T follicular helper cell (primary cell): ENCODE results near the gene KPNB1.

Experiments
- DNase-seq: peaks from one replicate; pipeline ENCODE4 v3.0.0-alpha.2; 2020; ENCODE audit warnings: low read depth

The KPNB1 gene

DNA sequence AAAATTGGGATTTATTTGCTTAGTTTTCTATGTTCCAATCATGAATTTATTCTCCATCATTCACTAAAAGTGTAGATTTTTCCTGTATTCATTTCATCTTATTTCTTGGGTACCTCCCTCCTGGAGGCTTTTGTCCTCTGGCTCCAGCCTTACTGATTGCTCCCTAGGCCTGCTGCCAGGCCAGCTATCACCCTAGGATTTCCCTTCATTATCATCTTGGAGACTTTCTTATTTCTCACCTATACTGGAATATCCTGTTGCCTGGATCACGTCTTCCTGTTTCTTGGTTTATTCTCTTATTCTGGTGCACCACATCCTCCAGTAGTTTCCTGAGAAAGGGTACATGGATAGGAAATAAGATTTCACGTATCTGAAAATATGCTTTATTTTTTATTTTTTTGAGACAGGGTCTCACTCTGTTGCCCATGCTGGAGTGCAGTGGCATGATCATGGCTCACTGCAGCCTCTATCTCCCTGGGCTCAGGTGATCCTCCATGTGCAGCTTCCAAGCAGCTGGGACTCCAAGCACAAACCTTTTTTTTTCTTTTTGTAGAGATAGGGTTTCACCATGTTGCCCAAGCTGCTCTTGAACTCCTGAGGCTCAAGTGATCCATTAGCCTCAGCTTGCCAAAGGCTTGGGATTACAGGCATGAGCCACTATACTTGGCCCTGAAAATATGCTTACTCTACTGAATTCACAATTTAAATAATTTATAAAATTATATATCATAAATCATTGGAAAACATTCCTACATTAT lies 13.3 kb upstream of the KPNB1 start:
- DNase-seq, result no peak

DNA sequence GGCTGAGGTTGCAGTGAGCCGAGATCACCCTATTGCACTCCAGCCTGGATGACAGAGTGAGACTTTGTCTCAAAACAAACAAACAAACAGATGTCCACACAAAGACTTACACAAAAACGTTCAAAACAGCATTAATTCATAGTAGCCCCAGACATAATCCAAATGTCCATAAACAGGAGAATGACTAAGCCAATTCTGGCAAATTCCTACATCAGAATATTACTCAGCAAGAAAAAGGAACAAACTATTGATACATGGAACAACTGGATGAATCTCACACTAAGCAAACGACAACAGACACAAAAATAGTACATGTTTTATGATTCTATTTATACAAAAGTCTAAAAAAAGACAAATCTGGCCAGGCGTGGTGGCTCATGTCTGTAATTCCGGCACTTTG lies 10.8 kb upstream of the KPNB1 start:
- no peak for DNase-seq

DNA sequence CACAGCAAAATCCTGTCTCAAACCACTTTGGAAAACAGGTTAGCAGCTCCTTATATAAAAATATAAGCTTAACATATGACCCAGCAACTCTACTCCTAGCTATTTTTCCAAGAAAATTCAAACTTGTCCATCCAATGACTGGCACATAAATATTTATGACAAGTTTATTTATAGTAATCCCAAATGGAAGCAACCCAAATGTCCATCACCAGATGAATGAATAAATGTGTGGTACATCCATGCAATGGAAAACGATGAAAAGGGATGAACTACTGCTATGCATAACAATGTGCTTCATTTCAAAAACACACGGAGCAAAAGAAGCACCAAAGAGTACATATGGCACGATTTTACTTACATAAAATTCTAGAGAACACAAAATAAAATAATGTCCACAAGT lies 9.6 kb upstream of the KPNB1 start:
- no peak for DNase-seq

DNA sequence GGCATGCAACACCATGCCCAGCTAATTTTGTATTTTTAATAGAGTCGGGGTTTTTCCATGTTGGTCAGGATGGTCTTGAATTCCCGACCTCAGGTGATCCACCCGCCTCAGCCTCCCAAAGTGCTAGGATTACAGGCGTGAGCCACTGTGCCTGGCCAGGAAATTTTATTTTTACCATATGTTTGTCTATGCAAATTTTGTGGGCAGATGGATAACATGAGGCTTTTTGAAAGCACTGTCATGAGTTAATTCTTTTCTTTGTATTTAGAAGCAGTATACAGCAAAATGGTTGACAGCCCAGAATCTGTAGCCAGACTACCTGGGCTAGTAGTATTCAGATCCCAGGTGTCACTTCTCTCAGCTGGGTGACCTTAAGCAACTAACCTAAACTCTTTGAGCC lies 8.5 kb upstream of the KPNB1 start:
- no peak for DNase-seq

DNA sequence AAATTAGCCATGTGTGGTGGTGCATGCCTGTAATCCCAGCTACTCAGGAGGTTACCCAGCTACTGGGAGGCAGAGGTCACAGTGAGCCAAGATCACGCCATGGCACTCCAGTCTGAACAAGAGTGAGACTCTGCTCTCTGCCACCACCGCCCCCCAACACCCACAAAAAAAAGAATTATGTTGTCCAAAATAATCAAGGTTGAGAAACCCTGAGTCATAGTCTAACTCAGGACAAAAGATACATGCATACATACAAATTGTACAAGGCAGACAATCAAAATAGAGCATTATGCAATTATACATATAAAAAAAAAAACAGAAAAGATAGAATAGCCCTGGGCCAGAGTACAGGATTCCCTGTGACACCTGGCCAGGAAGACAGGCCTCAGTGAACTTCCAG lies 6.6 kb upstream of the KPNB1 start:
- no peak for DNase-seq

DNA sequence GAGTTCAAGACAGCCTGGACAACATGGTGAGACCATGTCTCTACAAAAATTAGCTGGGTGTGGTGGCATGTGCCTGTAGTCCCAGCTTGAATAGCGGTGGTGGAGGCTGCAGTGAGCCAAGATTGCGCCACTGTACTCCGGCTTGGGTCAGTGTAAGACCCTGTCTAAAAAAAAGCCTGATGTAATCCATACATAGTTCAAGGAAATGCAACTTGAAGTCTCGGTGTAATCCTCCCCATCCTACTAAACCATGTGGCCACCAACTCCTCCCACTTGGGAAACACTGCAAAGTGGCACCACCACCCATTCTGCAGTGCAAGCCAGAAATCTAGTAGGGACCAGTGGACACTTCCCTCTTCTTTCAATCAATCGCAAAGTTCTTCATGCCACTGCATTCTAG lies 5.4 kb upstream of the KPNB1 start:
- no peak for DNase-seq

DNA sequence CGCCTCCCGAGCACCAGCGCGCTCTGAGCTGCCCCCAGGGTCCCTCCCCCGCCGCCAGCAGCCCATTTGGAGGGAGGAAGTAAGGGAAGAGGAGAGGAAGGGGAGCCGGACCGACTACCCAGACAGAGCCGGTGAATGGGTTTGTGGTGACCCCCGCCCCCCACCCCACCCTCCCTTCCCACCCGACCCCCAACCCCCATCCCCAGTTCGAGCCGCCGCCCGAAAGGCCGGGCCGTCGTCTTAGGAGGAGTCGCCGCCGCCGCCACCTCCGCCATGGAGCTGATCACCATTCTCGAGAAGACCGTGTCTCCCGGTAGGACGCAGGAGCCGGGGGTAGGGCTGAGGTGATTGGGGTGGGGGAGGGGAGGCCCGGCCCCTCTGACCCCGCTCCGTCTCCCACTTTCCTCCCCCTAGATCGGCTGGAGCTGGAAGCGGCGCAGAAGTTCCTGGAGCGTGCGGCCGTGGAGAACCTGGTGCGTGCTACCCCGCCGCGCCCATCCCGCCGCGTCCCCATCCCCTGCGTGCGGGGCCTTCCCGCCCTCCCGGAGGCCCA lies 329 bp downstream of the KPNB1 start:
- DNase-seq, result peak; percentile 41

DNA sequence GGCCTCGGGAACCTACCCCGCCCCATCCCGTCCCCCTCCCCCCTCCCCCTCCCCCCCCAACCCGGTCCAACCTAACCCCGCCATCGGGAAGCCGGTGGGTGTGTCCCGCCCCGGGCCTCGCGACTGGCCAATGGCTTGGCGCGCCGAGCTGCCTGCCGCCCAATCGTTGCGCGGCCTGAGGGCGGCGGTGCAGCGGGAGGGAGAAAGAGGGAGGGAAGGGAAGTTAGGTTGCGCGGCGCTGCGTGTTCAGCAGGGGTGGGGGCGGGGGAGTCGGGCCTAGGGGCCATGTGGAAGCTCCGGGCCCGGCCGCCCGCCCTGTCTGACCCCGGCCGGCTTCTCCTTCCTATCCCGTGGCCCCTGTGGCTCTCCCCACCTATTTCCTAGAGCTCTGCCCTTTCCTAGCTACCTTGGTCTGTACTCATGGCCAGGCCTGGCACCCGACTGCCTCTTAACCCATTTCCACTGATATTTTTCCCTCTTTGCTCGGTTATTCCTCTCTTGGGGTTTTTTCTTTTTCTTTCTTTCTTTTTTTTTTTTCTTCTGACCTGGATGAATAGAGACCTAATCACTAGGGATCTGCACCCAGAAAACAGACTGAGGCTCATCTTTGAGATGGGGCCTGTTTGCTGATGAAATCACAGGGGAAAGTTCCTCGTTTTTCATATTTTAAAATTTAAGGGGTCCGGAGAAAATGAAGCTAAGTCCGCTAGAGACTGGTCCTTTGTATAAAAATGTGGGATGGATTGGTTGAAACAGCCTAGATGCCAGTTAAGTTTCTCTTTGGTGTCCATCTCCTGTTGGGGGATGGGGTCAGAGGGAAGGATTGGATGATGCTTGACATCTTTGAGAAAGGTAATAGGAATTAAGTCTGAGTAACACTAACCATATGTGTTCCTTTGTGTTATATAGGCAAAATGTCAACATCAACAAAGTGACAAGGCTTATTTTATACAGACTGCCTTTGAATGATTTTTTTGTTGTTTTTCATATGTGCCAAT lies 1.1 kb downstream of the KPNB1 start:
- DNase-seq, result peak; percentile 84

DNA sequence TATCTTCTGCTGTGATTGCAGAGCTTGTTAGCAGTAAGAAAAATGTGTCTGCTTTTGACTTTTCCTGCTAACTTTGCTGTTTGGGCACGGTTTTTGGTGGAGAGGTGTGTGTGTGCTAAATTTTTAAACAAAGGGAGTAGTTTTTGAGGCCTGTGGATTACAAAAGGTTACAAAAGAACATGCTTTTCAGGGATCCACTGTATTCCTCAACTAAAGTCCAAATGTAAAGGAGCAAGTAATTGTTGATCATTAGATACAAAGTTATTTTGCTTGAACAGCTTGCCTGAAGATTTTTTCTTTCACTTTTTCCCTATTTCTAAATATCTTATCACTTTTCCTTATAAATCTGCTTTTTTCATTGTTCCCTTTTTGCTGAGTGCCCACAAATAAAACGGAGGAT lies 2.0 kb downstream of the KPNB1 start:
- no peak for DNase-seq

DNA sequence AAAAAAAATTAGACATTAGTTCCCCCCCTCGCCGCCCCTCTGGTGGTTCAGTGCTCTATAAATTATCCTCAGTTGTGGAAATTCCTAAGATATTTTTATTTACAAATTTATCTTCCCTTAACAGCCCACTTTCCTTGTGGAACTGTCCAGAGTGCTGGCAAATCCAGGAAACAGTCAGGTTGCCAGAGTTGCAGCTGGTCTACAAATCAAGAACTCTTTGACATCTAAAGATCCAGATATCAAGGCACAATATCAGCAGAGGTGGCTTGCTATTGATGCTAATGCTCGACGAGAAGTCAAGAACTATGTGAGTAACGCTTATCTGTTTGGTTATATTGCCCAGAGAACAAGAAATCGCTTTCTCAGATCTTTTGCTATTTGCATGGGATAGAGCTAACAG lies 2.9 kb downstream of the KPNB1 start:
- DNase-seq, result no peak

DNA sequence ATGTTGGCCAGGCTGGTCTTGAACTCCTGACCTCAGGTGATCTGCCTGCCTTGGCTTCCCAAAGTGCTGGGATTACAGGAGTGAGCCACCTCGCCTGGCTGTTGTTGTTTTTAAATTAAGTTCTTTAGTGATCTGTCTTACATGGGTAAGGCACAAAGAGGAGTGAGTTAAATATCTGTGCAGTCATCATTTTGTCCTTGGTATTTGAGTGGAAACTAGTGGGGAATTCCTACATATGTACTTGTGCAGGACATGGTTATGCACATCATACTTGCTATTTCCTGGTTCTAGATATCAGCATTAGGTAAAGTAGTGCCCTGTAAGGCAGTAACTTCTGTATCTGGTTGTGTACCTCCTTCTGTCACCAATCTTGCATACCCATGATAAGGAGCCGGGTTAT lies 3.7 kb downstream of the KPNB1 start:
- no peak for DNase-seq

DNA sequence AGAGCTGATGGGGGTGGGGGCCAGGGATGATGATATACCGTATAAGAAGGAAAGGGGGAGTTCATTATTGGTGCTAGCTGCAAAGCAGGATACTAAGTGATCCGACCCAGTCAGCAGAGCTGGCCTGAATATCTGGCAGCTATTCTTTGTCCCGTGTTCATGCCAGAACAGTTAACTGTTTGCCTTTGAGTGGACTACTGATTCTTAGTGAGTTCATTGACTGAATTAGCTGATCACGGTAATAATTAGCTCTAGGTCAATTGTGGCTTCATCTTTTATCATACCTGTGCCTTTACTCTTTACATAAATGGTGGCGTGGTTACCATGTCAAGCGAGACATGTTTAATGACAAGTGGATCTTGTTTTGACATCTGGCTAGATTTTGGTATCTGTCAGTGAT lies 5.3 kb downstream of the KPNB1 start:
- no peak for DNase-seq

DNA sequence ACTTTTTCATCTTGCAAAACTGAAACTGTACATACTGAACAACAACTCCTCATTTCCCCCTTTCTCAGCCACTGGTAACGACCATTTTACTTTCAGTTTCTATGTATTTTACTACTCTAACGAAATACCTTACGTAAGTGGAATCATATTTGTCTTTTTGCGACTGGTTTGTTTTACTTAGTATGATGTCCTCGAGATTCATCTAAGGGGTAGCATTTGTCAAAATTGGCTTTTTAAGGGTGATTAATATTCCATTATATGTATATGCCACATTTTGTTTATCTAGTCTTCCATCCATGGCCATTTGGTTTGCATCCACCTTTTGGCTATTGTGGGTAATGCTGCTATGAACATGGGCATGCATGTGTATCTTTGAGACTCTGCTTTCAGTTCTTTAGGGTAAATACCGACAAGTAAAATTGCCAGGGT lies 10.4 kb downstream of the KPNB1 start:
- no peak for DNase-seq

DNA sequence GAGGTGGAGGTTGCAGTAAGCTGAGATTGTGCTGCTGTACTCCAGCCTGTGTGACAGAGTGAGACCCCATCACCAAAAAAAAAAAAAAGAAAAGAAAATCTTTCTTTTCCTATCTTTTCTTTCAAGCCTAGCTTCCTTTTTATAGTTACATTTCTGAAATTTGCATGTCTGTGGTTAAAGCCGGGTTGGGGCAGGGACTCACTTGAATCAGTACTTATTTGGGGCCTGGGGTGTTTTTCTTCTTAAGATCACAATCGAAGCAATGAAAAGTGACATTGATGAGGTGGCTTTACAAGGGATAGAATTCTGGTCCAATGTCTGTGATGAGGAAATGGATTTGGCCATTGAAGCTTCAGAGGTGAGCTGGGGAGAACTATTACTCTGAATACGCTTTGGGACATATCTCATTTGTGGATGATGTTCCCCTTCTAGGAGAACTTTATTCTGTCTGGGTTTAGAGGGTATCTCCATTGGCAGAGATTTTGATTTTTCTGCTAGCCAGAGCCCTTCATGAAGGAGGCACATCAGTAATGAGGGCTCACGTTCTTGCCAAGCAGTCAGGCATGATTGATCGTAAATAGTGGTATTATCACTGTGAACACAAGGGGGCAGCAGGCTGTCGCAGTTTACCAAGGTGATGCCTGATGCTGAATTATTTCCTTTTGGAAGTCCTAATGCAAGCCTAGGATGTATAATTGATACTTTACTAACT lies 14.3 kb downstream of the KPNB1 start:
- DNase-seq, result peak; percentile 45

DNA sequence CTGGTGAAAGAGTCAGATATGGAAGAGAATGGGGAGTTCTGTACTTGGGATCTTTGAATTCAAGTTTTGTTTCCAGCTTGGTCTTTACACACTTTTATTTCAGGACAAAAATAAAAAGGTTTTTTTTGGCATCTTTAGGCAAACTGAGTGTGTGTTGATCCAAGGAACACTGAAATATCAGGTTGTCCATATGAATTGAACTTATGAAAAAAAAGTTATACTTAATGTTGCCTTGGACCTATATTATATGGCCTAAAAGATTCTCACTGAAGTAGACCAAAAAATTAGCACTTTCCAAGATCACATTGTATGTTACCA lies 14.9 kb downstream of the KPNB1 start:
- no peak for DNase-seq

DNA sequence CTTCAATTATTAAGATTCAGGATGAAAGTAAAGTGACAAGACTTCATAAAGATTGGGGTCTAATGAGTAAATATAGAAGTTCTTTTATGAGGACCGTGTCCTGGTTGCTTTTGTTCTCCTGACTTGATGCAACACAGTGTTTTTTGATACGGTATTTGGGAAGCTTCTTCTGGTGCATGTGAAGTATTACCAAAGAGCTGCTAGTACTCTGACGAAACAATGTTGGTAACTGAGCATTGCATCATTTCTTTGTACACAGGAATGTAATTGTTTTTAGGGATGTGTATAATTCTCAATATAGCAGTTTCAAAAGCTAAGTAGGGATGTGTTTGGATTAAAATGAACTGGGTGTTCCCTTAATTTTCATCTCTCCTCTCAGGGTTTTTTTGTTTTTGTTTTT lies 15.9 kb downstream of the KPNB1 start:
- DNase-seq, result no peak

DNA sequence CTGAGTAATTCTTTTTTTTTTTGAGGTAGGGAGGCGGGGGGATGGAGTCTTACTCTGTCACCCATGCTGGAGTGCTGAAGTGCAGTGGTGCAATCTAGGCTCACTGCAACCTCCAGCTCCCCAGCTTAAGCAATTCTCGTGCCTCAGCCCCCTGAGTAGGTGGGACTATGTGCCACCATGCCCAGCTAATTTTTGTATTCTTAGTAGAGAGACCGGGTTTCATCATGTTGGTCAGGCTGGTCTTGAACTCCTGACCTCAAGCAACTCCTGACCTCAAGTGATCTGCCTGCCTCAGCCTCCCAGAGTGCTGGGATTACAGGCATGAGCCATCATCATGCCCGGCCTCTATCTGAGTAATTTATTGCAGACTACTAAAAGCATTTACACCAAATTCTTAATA lies 19.4 kb downstream of the KPNB1 start:
- DNase-seq, result no peak

DNA sequence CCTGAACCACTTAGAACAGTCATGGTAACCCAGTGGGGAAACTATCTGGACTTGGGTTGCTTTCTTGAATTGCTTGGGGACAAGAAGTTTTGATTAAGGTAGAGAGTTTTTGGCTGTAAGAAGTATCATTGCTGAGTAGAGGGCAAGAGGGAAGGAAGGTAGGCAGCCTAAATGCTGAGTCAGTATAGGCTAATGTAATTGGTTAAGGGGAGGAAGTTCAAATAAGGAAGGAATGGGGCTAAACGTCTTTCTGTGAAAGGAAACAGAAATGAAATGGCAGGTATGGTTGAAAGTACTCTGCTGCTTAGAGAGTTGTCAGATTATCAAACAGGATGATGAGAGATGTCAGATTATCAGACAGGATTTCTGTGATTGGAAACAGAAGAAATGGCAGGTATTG lies 20.3 kb downstream of the KPNB1 start:
- DNase-seq, result no peak

DNA sequence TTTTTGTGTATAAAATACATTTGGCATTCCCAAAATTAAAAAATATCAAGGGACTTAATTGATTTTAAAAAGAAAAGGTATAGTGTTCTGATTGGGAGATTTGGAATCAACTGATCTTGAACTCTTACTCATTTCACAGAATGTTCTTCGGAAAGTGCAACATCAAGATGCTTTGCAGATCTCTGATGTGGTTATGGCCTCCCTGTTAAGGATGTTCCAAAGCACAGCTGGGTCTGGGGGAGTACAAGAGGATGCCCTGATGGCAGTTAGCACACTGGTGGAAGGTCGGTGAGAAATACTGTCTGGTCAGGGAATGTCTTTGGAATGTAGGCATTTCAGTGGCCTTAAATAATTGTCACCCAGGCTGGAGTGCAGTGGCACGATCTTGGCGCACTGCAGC lies 24.8 kb downstream of the KPNB1 start:
- no peak for DNase-seq

DNA sequence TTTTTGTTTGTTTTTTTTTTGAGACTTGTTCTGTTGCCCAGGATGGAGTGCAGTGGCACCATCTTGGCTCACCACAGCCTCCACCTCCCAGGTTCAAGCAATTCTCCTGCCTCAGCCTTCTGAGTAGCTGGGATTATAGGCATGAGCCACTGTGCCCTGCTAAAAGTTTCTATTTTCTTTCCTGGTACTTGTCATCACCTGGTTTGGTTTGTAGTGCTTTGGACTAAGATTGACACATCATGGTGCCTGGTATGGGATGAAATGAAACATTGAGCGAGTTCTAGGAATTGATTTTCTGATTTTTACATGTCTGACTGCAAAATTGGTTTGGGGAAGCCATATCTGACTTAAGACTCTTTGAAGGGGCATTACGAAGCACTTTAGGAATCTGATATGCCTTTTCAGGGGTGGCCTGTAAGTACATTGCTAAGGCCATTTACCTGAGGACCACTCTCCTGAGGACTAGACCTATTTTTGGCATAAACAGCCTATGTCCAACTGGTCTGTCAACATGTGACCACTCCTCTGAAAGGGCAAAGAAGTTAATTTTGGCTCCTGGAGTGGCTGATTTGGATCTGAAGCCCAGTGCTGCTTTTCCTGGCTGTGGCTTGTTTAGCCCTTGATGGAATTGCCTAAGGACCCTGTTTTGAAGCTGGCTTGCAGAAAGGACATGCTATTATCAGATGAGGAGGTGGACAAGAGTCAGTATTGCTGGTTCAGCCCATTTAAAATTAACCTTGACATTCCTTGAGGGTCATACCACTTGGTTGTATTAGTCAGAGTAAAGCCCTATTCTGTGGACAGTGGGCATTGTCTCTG lies 25.9 kb downstream of the KPNB1 start:
- no peak for DNase-seq

DNA sequence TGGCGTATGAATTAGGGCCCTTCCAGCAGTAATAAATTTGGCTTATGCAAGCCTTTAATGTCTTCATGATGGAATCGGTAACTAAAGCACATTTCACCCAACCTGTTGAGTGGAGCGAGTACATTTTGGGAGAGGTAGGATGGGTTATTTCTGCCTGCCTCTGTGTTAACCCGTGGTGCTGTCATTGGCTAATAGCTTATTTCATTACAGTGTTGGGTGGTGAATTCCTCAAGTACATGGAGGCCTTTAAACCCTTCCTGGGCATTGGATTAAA lies 26.4 kb downstream of the KPNB1 start:
- DNase-seq, result no peak
